Neural cell (in vitro differentiated cells): ENCODE results near the gene SEPTIN2. TPM values are rescaled to one million over a fixed set of nuclear protein-coding genes. Genes with fewer than 3 reads are reported as not detected.
"Not testable (repeated sequence)": the region's sequence is repeated elsewhere in the genome, so short reads cannot be mapped to it uniquely, and the experiment has no call there.

ENCODE experiments used
- H2AFZ ChIP-seq: fragments of 200-600, 300-800 bp; sonication (generic), shearing (Covaris generic); 2 replicates; pipeline ENCODE4 v1.6.0; 2014; ENCODE audit warnings: low read depth, mild to moderate bottlenecking, antibody characterized with exemption, low read length, moderate library complexity
- H3F3A ChIP-seq: fragments of 200-600 bp; shearing (Covaris generic); 2 replicates; pipeline ENCODE4 v1.6.1; 2016; ENCODE audit warnings: mild to moderate bottlenecking, moderate library complexity, mixed read lengths, antibody characterized with exemption, low read length; ENCODE audit not compliant: insufficient read depth, poor library complexity, severe bottlenecking
- H3K27ac ChIP-seq: fragments of 200-600, 300-800 bp; sonication (generic), shearing (Covaris generic); 2 replicates; pipeline ENCODE4 v1.5.1; 2014; ENCODE audit warnings: mild to moderate bottlenecking, low read length, moderate library complexity
- H3K27me3 ChIP-seq: fragments of 300-800, 200-600 bp; sonication (generic), shearing (Covaris generic); 2 replicates; pipeline ENCODE4 v1.6.0; 2014; ENCODE audit warnings: mild to moderate bottlenecking, low read depth, low read length, moderate library complexity; ENCODE audit not compliant: insufficient read depth
- H3K36me3 ChIP-seq: fragments of 300-800, 200-600 bp; sonication (generic), shearing (Covaris generic); 2 replicates; pipeline ENCODE4 v1.5.1; 2014; ENCODE audit warnings: mild to moderate bottlenecking, antibody characterized with exemption, low read length, moderate library complexity; ENCODE audit not compliant: insufficient read depth
- H3K4me2 ChIP-seq: fragments of 300-800, 200-600 bp; sonication (generic), shearing (Covaris generic); 2 replicates; pipeline ENCODE4 v1.6.0; 2014; ENCODE audit warnings: mild to moderate bottlenecking, low read length
- H3K4me3 ChIP-seq: fragments of 300-800, 200-600 bp; sonication (generic), shearing (Covaris generic); 2 replicates; pipeline ENCODE4 v1.5.1; 2014; ENCODE audit warnings: mild to moderate bottlenecking, low read length, moderate library complexity
- H3K79me2 ChIP-seq: fragments of 200-600 bp; shearing (Covaris generic); replicated peaks from 2 replicates; pipeline ENCODE4 v1.6.0; 2014; ENCODE audit warnings: mild to moderate bottlenecking, low read length, moderate library complexity; ENCODE audit not compliant: insufficient read depth
- H3K9ac ChIP-seq: fragments of 300-800, 200-600 bp; sonication (generic), shearing (Covaris generic); 2 replicates; pipeline ENCODE4 v1.6.1; 2016; ENCODE audit warnings: mild to moderate bottlenecking, low read length, mixed read lengths
- H3K9me2 ChIP-seq: fragments of 200-600 bp; shearing (Covaris generic); 2 replicates; pipeline ENCODE4 v1.6.1; 2016; ENCODE audit warnings: mild to moderate bottlenecking, low read length, mixed read lengths; ENCODE audit not compliant: insufficient read depth
- H3K9me3 ChIP-seq: fragments of 200-600, 300-800 bp; sonication (generic), shearing (Covaris generic); 2 replicates; pipeline ENCODE4 v1.6.1; 2016; ENCODE audit warnings: mild to moderate bottlenecking, mixed run types, low read length, moderate library complexity, mixed read lengths
- H4K20me1 ChIP-seq: fragments of 200-600 bp; shearing (Covaris generic); 2 replicates; pipeline ENCODE4 v1.6.1; 2016; ENCODE audit warnings: mild to moderate bottlenecking, mixed run types; ENCODE audit not compliant: insufficient read depth
- CTCF ChIP-seq: fragments of 450-650 bp; IDR thresholded peaks from 2 replicates; pipeline ENCODE4 v1.5.1; 2014; ENCODE audit warnings: antibody characterized with exemption, mild to moderate bottlenecking, moderate library complexity; ENCODE audit not compliant: poor library complexity, severe bottlenecking
- EP300 ChIP-seq: fragments of 450-650 bp; conservative IDR thresholded peaks from 2 replicates; pipeline ENCODE4 v1.6.1; 2014; ENCODE audit warnings: antibody characterized with exemption, mild to moderate bottlenecking, moderate library complexity; ENCODE audit not compliant: poor library complexity, severe bottlenecking
- EZH2 ChIP-seq: fragments of 200-600, 300-800 bp; shearing (Covaris generic), sonication (generic); IDR thresholded peaks from 2 replicates; pipeline ENCODE4 v1.6.1; 2014; ENCODE audit warnings: antibody characterized with exemption, low read length, borderline replicate concordance, mild to moderate bottlenecking; ENCODE audit not compliant: insufficient read depth, poor library complexity, severe bottlenecking
- MXI1 ChIP-seq: fragments of 450-650 bp; conservative IDR thresholded peaks from 2 replicates; pipeline ENCODE4 v1.6.1; 2014; ENCODE audit warnings: antibody characterized with exemption, mild to moderate bottlenecking; ENCODE audit not compliant: poor library complexity, severe bottlenecking
- POLR2AphosphoS5 ChIP-seq: IDR thresholded peaks from 2 replicates; pipeline ENCODE4 v1.6.1; 2012
- RAD21 ChIP-seq: fragments of 450-650 bp; conservative IDR thresholded peaks from 2 replicates; pipeline ENCODE4 v1.6.1; 2014; ENCODE audit warnings: antibody characterized with exemption, mild to moderate bottlenecking, moderate library complexity
- REST ChIP-seq: IDR thresholded peaks from 2 replicates; pipeline ENCODE4 v1.6.1; 2012; ENCODE audit warnings: borderline replicate concordance
- SMC3 ChIP-seq: fragments of 450-650 bp; conservative IDR thresholded peaks from 2 replicates; pipeline ENCODE4 v1.6.1; 2014; ENCODE audit warnings: antibody characterized with exemption, mild to moderate bottlenecking, moderate library complexity; ENCODE audit not compliant: poor library complexity
- TAF1 ChIP-seq: IDR thresholded peaks from 2 replicates; pipeline ENCODE4 v1.6.1; 2012; ENCODE audit warnings: low read depth
- polyA plus RNA-seq: library from polyadenylated mRNA; depleted of rRNA; stranded (reverse); fragments of >200 nt; gene quantifications from 2 replicates; pipeline ENCODE4 v1.2.3, GENCODE V29; 2014

The SEPTIN2 gene
- polyA plus RNA-seq, 1 donor from 2014 or later, result 467 TPM

GRCh38 chr2:241291977-241292376 lies 23.7 kb upstream of the SEPTIN2 start:
- H3K9me2 ChIP-seq, result no peaks in the 10 kb centered on the region
- H3K9me3 ChIP-seq, result no peaks in the 10 kb centered on the region
- no peak overlapping the region for H3K4me3 ChIP-seq
- H3K36me3 ChIP-seq, result no peaks in the 10 kb centered on the region
- H3K27ac ChIP-seq, result no peak overlapping the region
- H2AFZ ChIP-seq, result no peak overlapping the region
- no peak overlapping the region for H3K9ac ChIP-seq
- no peaks in the 10 kb centered on the region for H3K27me3 ChIP-seq
- TF ChIP-seq TAF1, result no peak
- no peak for TF ChIP-seq EZH2
- TF ChIP-seq REST, result no peak
- no peak for TF ChIP-seq CTCF
- no peak for TF ChIP-seq RAD21
- TF ChIP-seq EP300, result no peak
- no peak for TF ChIP-seq POLR2AphosphoS5
- TF ChIP-seq SMC3, result no peak
- TF ChIP-seq MXI1, result no peak
- H3K79me2 ChIP-seq, result peaks cover 5% of the 10 kb centered on the region
- H3K4me2 ChIP-seq, result no peak overlapping the region
- no peaks in the 10 kb centered on the region for H4K20me1 ChIP-seq
- no peaks in the 10 kb centered on the region for H3F3A ChIP-seq

- H3K4me2 ChIP-seq, H3K9ac ChIP-seq, H4K20me1 ChIP-seq, H2AFZ ChIP-seq, H3K36me3 ChIP-seq, H3F3A ChIP-seq, H3K9me2 ChIP-seq, H3K27me3 ChIP-seq, H3K4me3 ChIP-seq, H3K79me2 ChIP-seq, H3K27ac ChIP-seq, H3K9me3 ChIP-seq: not testable (repeated sequence)
These were observed 22.3 kb upstream of the SEPTIN2 start for GRCh38 chr2:241293378-241293797.
